Measurements from ENCODE around the gene WEE1.

Gene WEE1

GRCh38 chr11:9625162-9625561 lies 51.7 kb downstream of the WEE1 start:
- DNase-seq: no peak

- no peak for DNase-seq
Measured at GRCh38 chr11:9625728-9626127, 52.3 kb downstream of the WEE1 start.

GRCh38 chr11:9626496-9627394 lies 53.3 kb downstream of the WEE1 start:
- no peak for DNase-seq

- no peak for DNase-seq
Measured at GRCh38 chr11:9629064-9629463, 55.6 kb downstream of the WEE1 start.

GRCh38 chr11:9633679-9634078 lies 60.2 kb downstream of the WEE1 start:
- no peak for DNase-seq

- DNase-seq: no peak
Measured at GRCh38 chr11:9636691-9637090, 63.2 kb downstream of the WEE1 start.

- no peak for DNase-seq
Measured at GRCh38 chr11:9639099-9639498, 65.6 kb downstream of the WEE1 start.

Measured in NCI-H82 (cell line).